WI38 (cell line): ENCODE measurements around the gene ZNF69.
"Not testable (repeated sequence)": the region's sequence is repeated elsewhere in the genome, so short reads cannot be mapped to it uniquely, and the experiment has no call there.

ENCODE experiments used
- H3K4me3 ChIP-seq: 2 replicates; pipeline ENCODE4 v1.5.1; 2011; ENCODE audit warnings: low read depth, mild to moderate bottlenecking, control low read depth, low read length
- CTCF ChIP-seq: IDR thresholded peaks from 2 replicates; pipeline ENCODE4 v1.5.1; 2012; ENCODE audit warnings: low read depth, mild to moderate bottlenecking, control low read depth, low read length

The ZNF69 gene

DNA sequence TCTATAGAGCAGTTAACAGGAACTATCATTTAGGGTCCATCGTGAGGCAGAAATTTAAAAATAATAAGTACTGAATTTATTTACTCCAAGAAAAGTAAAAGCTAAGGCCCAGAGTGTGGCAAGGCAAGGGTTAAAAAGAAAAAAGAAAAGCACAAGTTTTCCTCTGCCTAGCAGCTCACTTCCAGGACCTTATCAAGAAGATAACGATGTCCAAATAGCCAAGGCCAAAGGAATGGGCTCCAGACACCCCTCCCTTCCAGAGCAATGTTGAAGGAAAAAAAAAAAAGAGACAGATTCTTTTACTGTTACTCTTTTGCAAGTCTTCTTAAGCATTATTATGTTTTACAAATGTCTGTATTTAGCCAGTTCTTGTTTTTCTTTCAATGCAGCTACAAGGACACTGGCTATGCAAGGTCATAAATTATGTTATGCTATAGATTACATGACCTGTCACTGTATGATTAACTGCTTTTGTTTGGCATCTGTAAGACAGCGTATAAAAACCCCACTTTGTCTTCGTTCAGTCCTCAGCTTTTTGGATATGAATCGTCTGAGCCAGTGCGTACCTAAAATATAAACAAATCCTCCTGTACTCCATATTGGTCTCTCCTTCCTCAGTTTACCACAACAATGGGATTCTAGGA is 34.4 kb downstream of the ZNF69 start:
- H3K4me3 ChIP-seq: no peak overlapping the region
- no peak for TF ChIP-seq CTCF

DNA sequence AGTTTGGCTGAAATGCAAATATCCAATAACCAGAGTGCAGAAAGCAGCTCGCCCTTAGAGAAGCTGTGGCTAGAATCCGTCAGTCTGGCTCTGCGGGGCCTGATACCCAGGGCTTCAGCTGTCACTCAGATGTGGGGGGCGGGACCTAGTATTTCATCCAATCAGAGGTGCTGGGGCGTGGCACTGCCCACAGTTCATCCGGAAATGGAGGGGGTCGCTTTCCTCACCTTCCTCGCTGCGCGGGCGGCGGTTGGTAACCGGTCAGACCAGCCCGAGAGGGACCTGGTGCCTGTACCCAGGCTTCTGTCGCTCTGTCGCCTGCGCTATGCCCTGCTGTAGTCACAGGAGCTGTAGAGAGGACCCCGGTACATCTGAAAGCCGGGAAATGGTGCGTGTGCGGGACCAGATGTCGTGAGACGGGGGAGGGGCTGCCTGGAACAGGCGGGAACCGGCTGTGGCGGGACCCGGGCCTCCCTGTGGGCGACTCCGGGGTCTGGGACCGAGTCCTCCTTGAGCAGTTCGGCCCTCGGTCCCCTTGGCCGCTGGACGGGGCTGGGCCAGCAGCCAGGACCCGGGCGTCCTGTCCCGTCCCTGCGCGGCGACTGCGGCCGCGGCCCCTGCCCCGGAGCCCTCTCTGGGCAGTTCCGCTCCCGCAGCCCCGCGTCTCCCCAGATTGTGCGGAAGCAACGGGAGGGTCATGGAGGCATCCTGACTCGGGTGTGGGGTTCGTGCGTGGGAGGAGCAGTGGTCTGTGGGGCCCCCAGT is 37.5 kb downstream of the ZNF69 start, which contains the start of gene ZNF700:
ZNF700 (plus strand) TSS at position 222 of the 765 bp plus-strand sequence; CDS start at position 326, 104 bp downstream.
- H3K4me3 ChIP-seq: peak within 1 kb of the TSS; percentile 92
- TF ChIP-seq CTCF: no peak

DNA sequence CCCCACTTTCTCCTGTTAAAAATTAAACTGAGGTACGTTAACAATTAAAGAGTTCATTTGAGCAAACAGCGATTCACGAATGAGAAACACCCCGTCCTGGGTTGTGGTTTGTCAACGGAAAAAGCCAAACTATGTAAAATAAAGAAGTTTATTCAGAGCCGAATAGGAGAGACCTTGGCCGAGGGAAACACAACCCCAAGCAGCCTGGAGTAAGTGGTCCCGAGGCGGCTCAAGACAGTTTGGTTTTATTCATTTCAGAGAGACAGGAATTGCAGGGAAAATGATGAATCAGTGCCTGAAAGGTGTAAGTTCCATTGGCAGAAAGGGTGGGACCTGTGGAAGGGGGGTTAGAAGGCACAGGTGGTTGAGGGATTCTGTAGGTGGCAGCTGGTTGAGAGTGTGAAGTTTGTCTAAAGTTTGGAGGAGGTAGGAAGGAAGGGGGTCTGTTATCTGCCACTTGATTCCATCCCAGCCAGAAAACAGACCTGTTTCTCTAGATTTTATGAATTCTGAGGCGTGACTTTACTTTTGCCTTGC is 38.1 kb downstream of the ZNF69 start:
- peak overlapping the region; percentile 92 for H3K4me3 ChIP-seq

GRCh38 chr19:11927227-11927626 is 39.6 kb downstream of the ZNF69 start:
- H3K4me3 ChIP-seq: no peak overlapping the region

DNA sequence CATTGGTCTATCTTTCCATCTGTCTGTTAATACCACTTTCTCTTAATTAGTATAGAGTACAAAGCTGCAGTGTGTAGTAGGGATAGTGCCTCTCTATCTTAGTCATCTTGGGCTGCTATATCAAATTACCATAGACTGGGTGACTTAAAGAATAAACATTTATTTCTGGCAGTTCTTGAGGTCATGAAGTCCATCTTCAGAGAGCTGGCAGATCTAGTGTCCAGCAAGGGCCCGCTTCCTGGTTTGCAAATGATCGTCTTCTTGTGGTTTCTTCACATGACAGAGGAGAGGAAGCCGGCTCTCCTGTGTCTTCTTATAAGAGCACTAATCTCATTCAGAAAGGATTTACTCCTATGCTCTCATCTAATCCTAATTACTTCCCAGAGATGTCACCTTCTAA is 43.5 kb downstream of the ZNF69 start:
- no peak overlapping the region for H3K4me3 ChIP-seq
- no peak for TF ChIP-seq CTCF

More at GRCh38 chr19:11927227-11927626, 39.6 kb downstream of the ZNF69 start:
- TF ChIP-seq CTCF: no peak

- no peak for TF ChIP-seq CTCF
- no peak overlapping the region for H3K4me3 ChIP-seq
Measured at GRCh38 chr19:11931513-11931912, 43.9 kb downstream of the ZNF69 start.

GRCh38 chr19:11935829-11936228 is 48.2 kb downstream of the ZNF69 start:
- not testable (repeated sequence) for H3K4me3 ChIP-seq

- not testable (repeated sequence) for H3K4me3 ChIP-seq
Measured at GRCh38 chr19:11938383-11938782, 50.8 kb downstream of the ZNF69 start.

DNA sequence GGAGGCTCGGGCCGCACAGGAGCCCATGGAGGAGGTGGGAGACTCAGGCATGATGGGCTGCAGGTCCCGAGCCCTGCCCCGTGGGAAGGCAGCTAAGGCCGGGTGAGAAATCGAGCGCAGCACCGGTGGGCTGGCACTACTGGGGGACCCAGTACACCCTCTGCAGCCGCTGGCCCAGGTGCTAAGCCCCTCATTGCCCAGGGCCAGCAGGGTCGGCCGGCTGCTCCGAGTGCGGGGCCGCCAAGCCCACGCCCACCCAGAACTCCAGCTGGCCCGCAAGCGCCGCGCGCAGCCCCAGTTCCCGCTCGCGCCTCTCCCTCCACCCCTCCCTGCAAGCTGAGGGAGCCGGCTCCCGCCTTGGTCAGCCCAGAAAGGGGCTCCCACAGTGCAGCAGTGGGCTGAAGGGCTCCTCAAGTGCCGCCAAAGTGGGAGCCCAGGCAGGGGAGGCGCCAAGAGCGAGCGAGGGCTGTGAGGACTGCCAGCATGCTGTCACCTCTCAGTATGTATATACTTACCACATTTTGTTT is 53.8 kb downstream of the ZNF69 start:
- not testable (repeated sequence) for H3K4me3 ChIP-seq
